GM21825 (cell line): Measurements from ENCODE around the gene ARMH4.

Experiments
- ATAC-seq: cut with Tn5 transposase; IDR thresholded peaks from one replicate; pipeline ENCODE4 v1.9.1; 2021; ENCODE audit warnings: mild to moderate bottlenecking, moderate library complexity; ENCODE audit not compliant: unreplicated experiment

The ARMH4 gene

DNA sequence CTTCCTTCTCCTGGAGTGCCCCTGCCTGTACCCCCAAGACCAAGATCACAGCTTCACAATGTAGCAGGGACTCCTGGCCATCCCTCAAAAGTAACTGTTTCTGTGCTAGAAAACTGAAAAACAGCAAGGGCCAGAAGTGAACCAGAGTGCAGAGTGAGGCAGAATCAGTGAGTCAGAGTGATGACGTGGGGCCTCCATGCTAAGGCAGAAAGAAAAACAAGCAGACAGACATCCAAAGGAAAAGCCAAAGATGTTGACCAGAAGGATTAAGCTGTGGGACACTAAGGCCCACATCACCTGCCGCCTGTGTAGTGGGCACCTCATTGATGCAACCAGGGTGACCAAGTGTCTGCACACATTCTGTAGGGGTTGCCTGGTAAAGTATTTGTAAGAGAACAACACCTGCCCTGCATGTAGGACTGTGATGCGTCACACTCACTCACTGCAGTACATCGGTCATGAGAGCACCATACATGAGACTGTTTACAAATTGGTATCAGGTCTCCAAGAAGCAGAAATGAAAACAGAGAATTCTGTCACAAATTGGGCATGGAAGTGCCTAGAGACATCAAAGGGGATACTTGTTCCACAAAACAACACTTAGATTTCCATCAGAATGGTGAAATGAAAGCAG, 51.2 kb downstream of the ARMH4 start:
- no peak for ATAC-seq

DNA sequence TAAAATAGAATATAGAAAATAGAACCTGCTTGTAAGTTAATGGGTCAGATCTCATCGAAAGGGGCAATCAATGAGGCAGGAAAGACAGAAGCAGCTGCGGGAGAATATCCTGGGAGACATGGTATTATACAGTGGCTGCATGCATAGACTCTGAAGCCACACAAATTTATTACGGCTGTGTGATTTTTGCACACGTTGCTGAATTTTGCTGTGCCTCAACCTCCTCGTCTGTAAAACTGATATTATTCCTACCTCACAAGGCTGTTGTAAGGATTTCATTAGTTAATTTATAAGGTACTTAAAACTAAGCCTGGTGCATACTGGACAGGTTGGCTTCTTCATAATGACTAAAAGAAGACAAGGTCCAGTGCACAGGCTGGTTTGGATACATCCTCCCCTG, 52.3 kb downstream of the ARMH4 start:
- ATAC-seq: no peak

DNA sequence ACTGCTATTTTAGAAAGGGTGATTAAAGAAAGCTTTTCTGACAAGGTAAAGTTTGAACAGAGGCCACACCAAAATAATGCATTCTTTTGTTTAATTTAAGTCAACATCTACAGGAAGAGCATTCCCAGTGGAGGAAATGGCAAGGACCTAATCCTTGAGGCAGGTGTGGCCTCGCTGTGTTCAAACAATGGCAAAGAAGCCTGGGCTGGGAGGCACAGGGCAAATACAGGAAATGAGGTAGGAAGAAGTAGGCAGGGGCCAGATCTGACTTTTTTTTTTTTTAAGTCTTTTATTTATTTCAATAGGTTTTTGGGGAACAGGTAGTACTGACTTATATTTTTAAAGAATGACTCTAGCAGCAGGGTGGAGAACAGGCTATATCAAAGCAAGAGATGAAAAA, 53.5 kb downstream of the ARMH4 start:
- no peak for ATAC-seq

DNA sequence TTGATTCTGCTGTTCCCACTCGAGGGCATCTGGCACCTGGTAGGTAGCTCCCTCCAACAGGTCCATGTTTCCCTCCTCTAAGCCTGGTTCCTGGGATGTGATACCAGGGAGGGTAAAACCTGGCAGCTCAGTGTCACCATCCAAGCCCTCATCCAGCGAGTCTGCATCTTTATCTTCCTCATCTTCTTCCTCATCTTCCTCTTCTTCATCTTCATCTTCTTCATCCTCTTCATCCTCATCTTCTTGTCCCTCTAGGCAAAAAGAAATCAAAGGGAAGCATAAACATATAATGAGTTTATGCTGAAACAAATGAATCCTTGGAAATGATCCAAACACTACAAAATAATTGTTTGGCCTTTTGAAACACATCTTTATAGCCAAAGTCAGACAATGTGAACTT, 55.3 kb downstream of the ARMH4 start:
- no peak for ATAC-seq

DNA sequence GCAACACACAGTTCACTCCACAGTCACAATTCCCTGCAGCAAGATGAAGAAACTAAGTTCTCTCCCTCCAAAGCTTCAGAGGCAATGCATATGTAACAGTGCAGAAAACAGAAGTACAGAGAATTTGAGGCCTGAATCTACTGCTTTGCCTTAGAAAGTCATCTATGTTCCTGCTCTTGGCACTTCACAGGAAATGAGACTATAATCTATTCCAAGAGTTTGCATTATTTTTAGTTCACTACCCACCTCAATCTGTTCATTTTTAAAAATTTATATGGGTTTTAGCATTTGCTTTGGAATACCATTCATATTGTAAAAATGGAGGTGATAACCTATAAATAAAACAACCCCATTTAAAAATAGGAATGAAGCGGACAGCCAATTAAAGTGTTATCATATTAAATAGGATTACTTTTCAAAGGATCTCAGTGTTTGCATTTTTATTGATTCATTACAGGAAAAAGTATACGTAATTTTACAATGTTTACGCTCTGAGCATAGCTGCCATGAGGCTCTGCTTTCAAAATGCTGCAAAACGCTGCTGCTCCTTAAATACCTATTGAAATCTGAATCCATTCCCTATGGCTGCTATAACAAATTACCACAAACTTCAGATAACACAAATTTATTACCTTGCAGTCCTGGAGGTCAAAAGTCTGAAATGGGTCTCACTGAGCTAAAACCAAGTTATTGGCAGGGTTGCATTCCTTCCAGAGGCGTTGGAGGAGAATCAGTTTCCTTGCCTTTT, 60.0 kb downstream of the ARMH4 start:
- ATAC-seq: no peak

DNA sequence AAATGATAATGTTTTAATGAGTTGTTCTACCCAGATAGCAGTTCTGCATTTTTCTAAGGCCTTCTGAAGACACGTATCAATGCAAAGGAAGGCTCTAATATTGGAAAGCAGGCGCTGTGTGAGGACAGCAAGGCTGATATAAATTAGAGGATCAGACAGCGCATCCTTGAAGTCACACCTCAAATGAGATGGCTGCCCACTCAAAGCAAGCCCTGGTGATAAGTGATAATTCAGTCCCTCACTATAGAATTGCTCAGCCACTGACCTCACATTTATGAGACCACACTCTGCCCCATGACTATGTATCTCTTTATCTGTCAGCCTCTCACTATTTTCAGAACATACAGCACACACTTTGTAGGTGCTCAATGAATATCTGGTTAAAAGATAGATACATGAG, 62.4 kb downstream of the ARMH4 start:
- no peak for ATAC-seq

DNA sequence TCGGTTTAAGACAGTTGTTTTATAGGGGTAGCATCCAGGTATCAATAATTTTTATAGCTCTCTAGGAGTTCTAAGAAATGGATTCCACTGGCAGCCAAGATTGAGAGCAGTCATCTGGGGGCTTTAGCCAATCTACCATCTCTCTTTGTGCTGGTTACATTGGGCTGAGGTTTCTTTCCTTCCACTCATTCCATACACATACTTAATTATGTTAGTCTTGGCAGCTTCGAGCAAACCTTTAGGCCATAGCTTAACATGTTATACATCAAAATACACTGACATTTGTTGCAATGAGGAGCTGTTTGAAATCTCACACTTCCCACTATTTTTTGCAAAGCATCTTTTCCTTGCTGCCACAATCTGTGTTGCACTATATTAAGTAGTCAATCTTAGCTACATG, 63.1 kb downstream of the ARMH4 start:
- ATAC-seq: no peak

DNA sequence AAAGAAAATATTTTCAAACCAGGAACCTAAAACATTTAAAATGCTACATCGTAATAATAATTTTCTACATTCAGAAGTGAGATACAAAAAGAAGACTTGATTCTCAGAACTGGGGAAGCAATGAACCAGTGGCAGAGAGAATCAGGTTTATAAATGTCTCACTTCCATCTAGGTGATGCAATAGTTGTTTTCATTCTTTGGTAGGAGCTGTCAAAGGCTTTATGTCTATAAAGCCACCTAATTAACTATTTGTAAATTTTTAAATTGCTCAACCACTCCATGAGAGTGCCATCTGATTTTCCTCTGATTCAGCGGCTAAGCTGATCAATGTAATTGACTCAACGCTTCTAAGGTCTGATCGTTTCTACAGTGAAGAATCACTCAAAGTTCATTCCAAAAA, 66.1 kb downstream of the ARMH4 start:
- ATAC-seq: no peak

DNA sequence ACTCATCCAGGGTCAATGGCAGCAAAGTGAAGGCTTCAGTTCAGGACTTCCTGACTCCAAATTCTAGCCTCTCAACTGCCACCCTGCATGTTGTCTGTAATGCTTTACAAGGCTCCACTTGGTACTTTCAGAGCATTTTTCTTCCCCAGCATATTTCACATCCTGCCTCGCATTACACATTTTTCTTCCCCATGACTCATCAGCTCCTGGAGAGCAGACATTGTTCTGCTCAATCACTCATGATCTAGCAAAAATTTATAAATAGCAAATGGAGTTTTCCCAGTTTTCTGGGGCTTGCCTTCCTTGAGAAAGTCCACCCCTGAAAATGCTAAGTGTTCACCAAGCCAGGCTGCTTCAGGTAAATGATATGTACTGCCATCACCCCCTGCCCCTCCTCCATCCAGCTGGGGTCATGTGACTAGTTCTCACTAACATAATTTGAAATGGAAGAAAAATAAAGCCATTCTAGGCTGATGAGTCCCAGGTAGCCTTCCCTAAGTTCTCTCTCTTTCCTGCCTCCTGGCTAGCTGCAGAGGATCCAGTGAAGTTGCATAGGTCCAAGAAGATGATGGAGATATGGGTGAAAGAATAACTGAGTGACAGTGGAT, 69.4 kb downstream of the ARMH4 start:
- no peak for ATAC-seq

DNA sequence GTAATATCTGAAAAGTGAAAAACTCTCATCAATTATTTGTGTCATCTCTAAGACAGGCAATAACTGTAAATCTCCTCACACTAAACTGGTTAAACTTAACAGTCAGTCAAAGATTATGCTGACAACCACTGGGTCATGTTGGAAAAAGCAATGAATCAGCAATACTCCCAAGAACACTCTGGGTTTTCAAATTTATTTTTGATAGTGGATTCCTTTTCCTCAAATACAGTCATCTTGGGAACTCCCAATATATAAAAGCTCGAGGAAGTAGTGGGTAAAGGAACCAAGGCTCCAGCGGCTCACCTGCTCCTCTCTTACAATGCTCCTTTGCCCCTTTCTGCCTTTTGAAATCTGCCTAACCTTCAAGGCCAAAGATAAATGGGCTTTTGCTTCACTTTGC, 70.0 kb downstream of the ARMH4 start:
- ATAC-seq: no peak

DNA sequence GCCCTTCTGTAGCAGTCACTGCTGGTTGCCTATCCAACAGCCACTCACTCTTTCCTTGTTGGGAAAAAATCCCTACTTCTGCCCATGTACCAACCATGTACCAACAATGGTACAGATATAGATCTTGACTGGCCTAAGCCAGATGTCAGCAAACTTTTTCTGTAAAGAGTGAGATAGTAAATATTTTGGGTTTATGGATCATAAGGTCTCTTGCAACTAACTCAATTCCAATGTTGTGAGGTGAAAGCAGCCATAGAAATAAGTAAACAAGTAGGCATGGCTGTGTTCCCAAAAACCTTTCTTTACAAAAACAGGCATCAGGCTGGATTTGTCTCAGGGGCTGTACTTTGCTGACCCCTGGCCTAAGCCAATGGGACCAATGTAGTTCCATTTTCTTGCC, 73.5 kb downstream of the ARMH4 start:
- no peak for ATAC-seq

DNA sequence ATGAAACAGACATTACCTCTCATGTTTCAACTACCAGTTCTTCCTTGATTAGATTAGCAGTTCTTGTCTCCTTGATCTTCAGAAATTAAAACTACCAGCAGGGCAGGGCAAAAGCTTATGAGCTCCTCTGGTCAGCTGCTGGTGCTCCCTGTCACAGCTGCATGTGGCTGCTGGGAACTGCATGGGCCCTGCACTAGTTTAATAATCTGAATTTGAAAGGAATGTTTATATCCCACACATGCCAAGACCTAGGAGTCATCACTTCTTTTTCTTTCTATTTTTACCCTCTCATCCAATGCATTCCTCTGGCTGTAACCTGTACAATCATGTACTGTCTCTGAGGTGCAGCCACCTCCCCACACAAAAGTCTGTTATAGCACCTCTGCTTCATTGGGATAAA, 73.9 kb downstream of the ARMH4 start:
- no peak for ATAC-seq

DNA sequence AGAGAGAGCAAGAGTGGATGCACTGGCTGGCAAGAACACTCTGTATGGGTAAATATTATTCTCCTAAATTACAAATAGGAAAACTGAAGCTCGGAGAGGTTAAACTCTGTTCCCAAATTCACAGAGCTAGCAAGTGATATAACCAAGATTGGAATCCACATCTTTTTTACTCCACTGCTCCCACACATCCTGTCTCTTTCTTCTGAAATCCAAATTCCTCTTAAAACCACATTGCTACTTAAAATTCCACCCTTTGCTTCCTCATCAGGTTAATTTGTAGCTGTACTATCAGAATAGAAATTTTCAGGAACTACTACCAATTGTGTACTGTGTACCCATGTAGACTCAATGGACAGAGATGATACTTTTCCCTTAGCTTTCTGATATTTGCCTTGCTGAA, 74.4 kb downstream of the ARMH4 start:
- no peak for ATAC-seq

DNA sequence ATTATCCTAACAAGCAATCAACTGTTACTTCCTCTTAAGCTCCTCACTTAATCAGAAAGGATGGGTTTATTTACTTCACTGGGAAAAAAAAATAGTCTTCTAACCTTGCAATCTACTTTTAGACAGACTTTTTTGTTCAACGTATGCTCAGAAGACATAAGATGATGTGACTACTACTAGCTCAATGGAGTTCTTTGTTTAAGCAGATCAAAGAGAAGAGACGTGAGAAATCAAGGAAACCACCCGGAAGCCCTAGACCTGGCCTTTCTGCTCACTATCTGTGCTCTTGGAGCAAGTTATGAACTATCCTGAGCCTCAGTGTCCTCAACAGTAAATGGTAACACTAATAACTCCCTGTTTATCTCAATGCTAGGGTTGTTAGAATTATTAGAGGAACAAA, 78.5 kb downstream of the ARMH4 start:
- ATAC-seq: no peak

DNA sequence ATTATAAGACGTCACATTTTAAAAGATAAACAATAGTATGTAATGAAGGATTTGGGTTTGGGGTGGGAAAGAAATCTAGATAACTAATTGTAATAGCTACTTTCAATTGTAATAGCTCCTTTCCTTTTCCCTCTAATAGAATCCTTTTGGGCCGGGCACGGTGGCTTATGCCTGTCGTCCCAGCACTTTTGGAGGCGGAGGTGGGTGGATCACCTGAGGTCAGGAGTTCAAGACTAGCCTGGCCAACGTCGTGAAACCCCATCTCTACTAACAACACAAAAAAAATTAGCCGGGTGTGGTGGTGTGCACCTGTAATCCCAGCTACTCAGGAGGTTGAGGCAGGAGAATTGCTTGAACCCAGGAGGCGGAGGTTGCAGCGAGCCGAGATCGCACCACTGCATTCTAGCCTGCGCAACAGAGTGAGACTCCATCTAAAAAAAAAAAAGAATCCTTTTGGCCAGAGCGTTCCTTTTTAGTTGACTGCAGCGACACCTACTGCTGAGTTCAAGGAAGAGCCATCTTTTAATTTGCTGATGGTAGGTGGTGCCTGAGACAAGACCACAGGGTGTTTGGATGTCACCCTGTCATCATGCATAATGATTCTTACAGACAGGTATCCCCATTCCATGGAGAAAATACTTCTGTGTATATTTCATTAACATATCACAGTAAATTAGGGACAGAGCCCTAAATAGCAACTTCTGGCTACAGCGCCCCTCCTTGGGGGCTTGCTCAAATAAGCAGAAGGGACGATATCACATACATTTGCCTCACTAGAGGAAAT, 79.5 kb downstream of the ARMH4 start:
- ATAC-seq: no peak

DNA sequence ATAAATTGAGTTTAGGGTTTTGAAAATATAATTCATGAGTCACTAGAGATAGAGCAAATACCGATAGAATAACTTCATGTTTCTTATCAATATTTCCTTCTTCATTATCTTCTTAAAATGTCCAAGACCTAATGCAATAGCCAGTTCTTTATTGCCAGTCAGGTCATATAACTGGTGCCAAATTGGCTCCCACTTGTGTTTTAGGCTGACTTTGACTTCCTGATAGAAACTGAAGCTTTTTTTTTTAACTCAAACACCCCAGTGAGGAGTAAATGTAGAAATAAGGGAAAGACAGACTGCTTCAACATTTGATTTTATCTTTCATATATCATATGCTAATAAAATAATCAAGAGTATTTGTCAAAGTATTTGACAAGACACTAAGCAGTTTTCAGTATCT, 80.7 kb downstream of the ARMH4 start:
- no peak for ATAC-seq

DNA sequence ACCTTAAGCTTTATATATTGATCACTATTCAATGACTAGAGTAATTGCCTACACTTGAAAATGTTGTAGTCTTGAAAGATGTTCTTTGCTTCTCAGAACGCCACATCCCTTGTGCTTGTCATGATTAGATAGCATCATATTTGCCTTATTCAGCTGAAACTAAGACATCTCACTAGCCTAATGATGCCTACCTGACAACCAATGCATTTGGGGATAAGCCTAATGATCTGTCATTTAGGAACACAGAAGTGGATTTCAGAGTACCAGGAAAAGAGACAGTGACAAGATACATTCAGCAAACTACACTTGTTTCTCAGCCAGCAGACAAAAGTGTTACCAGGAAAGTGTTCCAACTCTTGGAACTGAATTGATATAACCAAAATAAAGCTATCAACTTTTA, 83.7 kb downstream of the ARMH4 start:
- no peak for ATAC-seq

DNA sequence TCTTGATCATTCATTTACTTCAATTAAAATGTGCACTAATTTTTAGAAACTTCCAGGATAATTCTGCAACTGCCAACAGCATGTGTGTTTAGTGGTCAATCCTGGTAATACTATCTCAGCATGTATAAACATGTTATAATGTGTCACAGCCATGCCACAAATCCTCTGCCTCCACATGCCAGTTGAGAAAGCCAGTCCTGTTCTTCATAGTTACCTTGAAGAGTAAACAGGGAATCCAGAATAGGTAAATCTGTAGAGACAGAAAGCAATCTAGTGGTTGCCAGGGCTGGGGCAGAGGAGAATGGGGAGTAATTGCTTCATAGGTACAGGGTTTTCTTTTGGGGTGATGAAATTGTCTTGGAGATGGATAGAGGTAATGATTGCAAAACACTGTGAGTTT, 85.9 kb downstream of the ARMH4 start:
- ATAC-seq: no peak

DNA sequence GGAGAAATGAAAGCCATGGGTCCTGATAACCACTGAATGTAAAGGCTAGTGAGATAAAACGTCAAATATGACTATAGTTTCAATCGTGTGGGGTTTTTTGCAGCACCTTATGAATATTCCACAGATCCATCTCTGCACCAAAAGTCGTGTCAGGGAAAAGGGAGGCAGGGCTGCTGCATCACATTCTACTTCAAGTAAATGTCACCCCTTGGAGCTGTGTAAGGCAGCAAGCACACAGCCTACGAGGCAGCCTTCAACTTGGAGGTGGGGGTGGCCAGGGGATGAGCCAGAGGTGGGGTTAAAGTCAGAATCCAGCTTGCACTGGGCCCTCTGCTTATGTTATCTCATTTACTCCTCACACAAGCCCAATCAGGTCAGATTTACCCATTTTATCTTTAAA, 90.4 kb downstream of the ARMH4 start:
- no peak for ATAC-seq

DNA sequence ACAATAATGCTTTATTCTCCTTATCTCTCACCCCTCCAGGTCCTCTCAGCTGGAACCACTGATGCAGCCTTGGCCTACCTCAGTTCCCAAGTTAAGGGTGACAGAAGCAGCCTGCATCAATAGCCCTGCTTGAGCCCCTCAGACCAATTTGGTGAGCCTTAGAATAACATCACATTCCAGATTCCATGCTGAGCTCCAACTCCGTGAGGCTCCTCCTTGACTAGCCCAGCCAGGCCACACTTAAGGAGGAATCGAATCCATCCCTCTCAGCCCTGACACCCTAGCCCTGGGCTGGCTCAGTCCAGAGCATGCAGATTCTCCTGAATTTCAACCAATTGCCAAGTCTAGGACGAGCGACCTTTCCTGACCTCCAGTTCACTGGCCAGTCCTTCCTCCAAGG, 91.1 kb downstream of the ARMH4 start:
- ATAC-seq: no peak

DNA sequence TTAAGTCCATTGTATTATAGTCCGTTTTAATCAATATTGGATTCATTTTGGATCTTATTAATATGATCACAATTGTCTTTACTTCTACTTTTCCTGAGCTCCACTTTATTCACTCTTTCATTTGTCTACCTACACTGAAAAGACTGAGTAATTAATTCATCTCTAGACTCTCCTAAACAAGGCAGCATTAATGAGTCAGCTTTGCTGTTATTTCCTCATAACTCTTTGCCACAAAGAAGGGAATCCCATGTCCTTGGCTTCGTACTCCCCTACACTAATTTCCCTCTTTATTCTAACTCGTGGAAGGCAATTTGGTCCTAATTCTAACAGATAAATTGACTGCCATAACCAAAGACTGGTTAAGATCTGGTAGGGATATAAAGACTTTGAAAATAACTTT, 91.9 kb downstream of the ARMH4 start:
- ATAC-seq: no peak

DNA sequence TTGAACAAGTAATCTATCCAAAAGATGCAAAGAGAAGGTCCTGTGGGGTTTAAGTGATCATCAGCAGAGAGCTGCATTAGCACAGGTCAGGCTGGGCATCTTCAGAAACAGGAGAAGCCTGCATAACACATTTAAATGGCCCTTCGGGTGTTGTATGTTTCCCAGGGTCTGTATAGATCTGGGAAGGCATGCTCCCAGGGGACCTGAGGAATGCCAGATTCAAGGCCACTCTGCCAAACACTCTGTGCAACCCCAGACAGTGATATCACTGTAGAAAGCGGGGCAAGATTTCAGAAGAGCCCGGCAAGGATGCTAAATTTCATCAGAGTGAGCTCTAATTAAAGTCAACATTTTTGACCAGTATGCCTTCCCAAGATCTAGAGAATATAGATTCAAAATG, 92.9 kb downstream of the ARMH4 start:
- no peak for ATAC-seq
